Measurements from ENCODE around the gene PTPN6. TPM values are rescaled to one million over a fixed set of nuclear protein-coding genes. Genes with fewer than 3 reads are reported as not detected.
A peak's percentile ranks its signal among the peaks of the same experiment; 100 is the strongest.

PTPN6 gene
- total RNA-seq, 2 experiments from 2014 or later: 349 to 370 TPM

DNA sequence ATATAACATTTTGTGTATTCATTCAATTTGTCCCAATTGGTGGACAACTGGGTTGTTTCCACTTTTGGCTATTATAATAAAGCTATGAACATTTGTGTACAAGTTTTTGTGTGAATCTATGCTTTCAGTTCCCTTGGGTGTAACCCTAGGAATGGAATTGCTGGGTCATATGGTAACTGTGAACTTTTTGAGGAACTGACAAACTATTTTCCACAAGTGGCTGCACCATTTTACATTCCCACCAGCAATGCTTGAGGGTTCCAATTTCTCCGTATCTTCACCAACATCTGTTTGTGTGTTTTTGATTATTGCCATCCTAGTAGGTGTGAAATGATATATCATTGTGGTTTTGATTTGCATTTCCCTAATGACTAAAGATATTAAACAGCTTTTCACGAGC lies 54.2 kb downstream of the PTPN6 start:
- Mint-ChIP-seq H3K4me1 (peaks cover 9% of the 10 kb centered on the region), H3K4me3 (no peak overlapping the region), H3K27me3 (no peaks in the 10 kb centered on the region), H3K27ac (no peak overlapping the region), H3K9me3 (no peaks in the 10 kb centered on the region), H3K36me3 (peaks cover 2% of the 10 kb centered on the region)
- POLR2A ChIA-PET: interaction anchor here (0.6 kb wide), 2 partner anchors 33 to 438 kb away, joined by 3 read pairs; no protein-coding TSS in a partner anchor
- no peak for DNase-seq
- ATAC-seq (ENCODE audit: low read depth): no peak

DNA sequence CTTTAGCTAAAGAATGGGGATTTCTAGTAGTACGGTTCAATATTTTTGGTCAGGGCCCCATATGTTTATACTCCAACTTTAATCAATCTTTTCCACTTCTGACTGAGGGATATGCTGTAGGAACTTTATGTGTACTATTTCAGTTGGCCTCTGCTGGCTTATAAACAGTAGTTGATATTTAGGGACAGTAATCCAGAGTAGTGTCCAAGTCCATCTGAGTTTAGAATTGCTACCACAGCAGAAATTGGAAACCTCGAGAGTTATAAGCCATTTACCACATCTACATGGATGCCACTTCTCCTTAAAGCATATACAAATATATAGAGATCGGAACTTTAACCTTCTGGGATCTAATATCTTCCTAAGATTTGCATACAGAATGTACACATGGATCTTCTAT lies 55.5 kb downstream of the PTPN6 start:
- DNase-seq (no peak), ATAC-seq (ENCODE audit: low read depth) (no peak)
- H3K9me3 Mint-ChIP-seq: no peaks in the 10 kb centered on the region
- no peaks in the 10 kb centered on the region for H3K27me3 Mint-ChIP-seq
- H3K4me3 Mint-ChIP-seq: no peak overlapping the region
- H3K36me3 Mint-ChIP-seq: peaks cover 2% of the 10 kb centered on the region
- peaks cover 9% of the 10 kb centered on the region for H3K4me1 Mint-ChIP-seq
- no peak overlapping the region for H3K27ac Mint-ChIP-seq
- POLR2A ChIA-PET: no interaction called here

DNA sequence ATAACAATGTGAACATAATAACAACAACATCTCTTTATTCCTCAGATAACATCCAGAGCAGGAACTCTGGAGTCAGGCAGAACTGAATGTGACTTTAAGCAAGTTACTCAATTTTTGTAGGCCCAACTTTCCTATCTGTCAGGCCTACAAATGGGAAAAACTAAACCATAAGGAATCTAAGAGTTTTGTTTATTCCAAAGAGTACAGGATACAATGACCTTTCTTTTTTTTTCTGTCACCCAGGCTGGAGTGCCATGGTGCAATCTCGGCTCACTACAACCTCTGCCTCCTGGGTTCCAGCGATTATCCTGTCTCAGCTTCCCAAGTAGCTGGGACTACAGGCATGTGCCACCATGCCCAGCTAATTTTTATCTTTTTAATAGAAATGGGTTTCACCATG lies 57.7 kb downstream of the PTPN6 start:
- no peaks in the 10 kb centered on the region for H3K9me3 Mint-ChIP-seq
- ATAC-seq (ENCODE audit: low read depth) (no peak), DNase-seq (no peak)
- H3K27me3 Mint-ChIP-seq: no peaks in the 10 kb centered on the region
- H3K4me1 Mint-ChIP-seq: peaks cover 13% of the 10 kb centered on the region
- H3K27ac Mint-ChIP-seq: no peak overlapping the region
- H3K4me3 Mint-ChIP-seq: no peak overlapping the region
- peaks cover 6% of the 10 kb centered on the region for H3K36me3 Mint-ChIP-seq
- POLR2A ChIA-PET: interaction anchor here (1.6 kb wide), 1 partner anchor 9 kb away, joined by 5 read pairs; the partner anchor contains the start of gene LPCAT3

DNA sequence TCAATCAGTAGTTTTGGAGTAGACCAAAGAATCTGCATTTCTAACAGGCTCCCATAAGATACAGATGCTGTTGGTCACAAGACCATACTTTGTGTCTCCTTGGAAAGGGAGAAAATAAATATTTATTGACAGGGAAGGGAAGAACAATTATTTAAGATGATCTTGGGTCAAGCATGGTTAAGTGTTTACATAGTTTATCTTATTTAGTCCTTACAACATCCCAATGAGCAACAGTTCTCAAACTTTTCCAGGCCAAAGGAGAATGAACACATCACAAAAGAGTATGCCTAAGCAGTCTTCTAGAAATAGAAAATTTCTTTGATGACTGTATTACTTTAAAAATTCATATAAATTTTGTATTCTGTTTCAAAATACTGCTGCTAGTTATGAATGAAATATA lies 58.4 kb downstream of the PTPN6 start:
- no peaks in the 10 kb centered on the region for H3K9me3 Mint-ChIP-seq
- no peak overlapping the region for H3K27ac Mint-ChIP-seq
- no peak for ATAC-seq (ENCODE audit: low read depth)
- no peak for DNase-seq
- peaks cover 6% of the 10 kb centered on the region for H3K36me3 Mint-ChIP-seq
- H3K4me3 Mint-ChIP-seq: no peak overlapping the region
- peaks cover 13% of the 10 kb centered on the region for H3K4me1 Mint-ChIP-seq
- H3K27me3 Mint-ChIP-seq: no peaks in the 10 kb centered on the region
- POLR2A ChIA-PET: interaction anchor here (1.5 kb wide), 1 partner anchor 9 kb away, joined by 5 read pairs; the partner anchor contains the start of gene LPCAT3

Small RNA genes lying within 50 kb of the gene (microRNA-seq; reads per million reads assigned to microRNA genes)
- gene MIR141 (100 reads per million, percentile 56 among the genes with 10 or more reads in this experiment), gene MIR200C (513 reads per million, percentile 75 among the genes with 10 or more reads in this experiment)

Other genes with a start within 250 kb of the PTPN6 start
- gene COPS7A, start 227.3 kb upstream of the PTPN6 start, total RNA-seq: 10 to 100 TPM; 29.8 to 35.6 TPM
- 100 to 1,000 TPM; 108 to 118 TPM for gene MLF2, start 198.2 kb upstream of the PTPN6 start, total RNA-seq
- 10 to 100 TPM; 36.2 to 43.5 TPM for gene PTMS, start 185.0 kb upstream of the PTPN6 start, total RNA-seq
- 10 to 100 TPM; 46.6 to 52.1 TPM for gene LAG3, start 178.8 kb upstream of the PTPN6 start, total RNA-seq
- 1 to 10 TPM; 2.6 to 3.0 TPM for gene CD4, start 161.8 kb upstream of the PTPN6 start, total RNA-seq
- gene GPR162, start 129.5 kb upstream of the PTPN6 start, total RNA-seq: under 1 TPM; 0.30 to 0.51 TPM
- 1 to 10 TPM; 6.3 to 7.0 TPM for gene P3H3, start 122.9 kb upstream of the PTPN6 start, total RNA-seq
- gene GNB3, start 110.4 kb upstream of the PTPN6 start, total RNA-seq: 1 to 10 TPM; 2.6 to 3.1 TPM
- 10 to 100 TPM; 76.7 to 85.2 TPM for gene CDCA3, start 100.1 kb upstream of the PTPN6 start, total RNA-seq
- gene USP5, start 99.2 kb upstream of the PTPN6 start, total RNA-seq: 10 to 100 TPM; 84.8 to 95.4 TPM
- 1,000 to 10,000 TPM; 1,129 to 1,200 TPM for gene TPI1, start 83.8 kb upstream of the PTPN6 start, total RNA-seq
- 10 to 100 TPM; 16.4 to 17.0 TPM for gene SPSB2, start 78.1 kb upstream of the PTPN6 start, total RNA-seq
- 1 to 10 TPM; 8.1 to 8.3 TPM for gene LRRC23, start 46.5 kb upstream of the PTPN6 start, total RNA-seq
- gene ENO2, start 36.8 kb upstream of the PTPN6 start, total RNA-seq: 100 to 1,000 TPM; 231 to 242 TPM
- gene ATN1, start 23.4 kb upstream of the PTPN6 start, total RNA-seq: 10 to 100 TPM; 31.0 to 31.3 TPM
- gene RNU7-1, start 7.5 kb upstream of the PTPN6 start, total RNA-seq: not detected
- gene C12orf57, start 7.3 kb upstream of the PTPN6 start, total RNA-seq: 100 to 1,000 TPM; 210 to 217 TPM
- gene PHB2, start 19.3 kb downstream of the PTPN6 start, total RNA-seq: 100 to 1,000 TPM; 175 to 189 TPM
- gene EMG1, start 19.6 kb downstream of the PTPN6 start, total RNA-seq: 10 to 100 TPM; 50.0 to 55.7 TPM
- gene LPCAT3, start 67.1 kb downstream of the PTPN6 start, total RNA-seq: 10 to 100 TPM; 30.3 to 33.9 TPM
- gene C1S, start 109.4 kb downstream of the PTPN6 start, total RNA-seq: 1 to 10 TPM; 1.3 TPM
- gene C1R, start 141.1 kb downstream of the PTPN6 start, total RNA-seq: 1 to 10 TPM; 4.6 to 6.4 TPM
- gene C1RL, start 157.9 kb downstream of the PTPN6 start, total RNA-seq: 10 to 100 TPM; 29.8 to 36.0 TPM
- 1 to 10 TPM in 1 of 2 experiments, under 1 TPM in 1; 0.58 to 1.3 TPM for gene RBP5, start 177.5 kb downstream of the PTPN6 start, total RNA-seq
- gene CLSTN3, start 179.0 kb downstream of the PTPN6 start, total RNA-seq: 100 to 1,000 TPM in 1 of 2 experiments, 10 to 100 TPM in 1; 99.3 to 104 TPM
- 10 to 100 TPM; 21.1 to 23.0 TPM for gene PEX5, start 238.3 kb downstream of the PTPN6 start, total RNA-seq

Data from activated naive CD8-positive, alpha-beta T cell treated with anti-CD3 and anti-CD28 coated beads, Interleukin-2, amount 10 ng/mL, durations not matched to agents 7 days and 5 days (primary cell).